ENCODE data around the gene SND1. TPM values are rescaled to one million over a fixed set of nuclear protein-coding genes. Genes with fewer than 3 reads are reported as not detected.

The SND1 gene
- polyA plus RNA-seq, 3 donors, result 46.5 to 97.3 (median 79.8) TPM

- Histone ChIP-seq H3K4me2 (replicated peaks; ENCODE audit: extremely low read depth, low read length, poor library complexity, severe bottlenecking) (no peak overlapping the region), H3K27ac (ENCODE audit: low read depth in 1 of 2, low read length in 2 of 2) (no peak overlapping the region), H2AFZ (ENCODE audit: insufficient read depth, low read depth, low read length, poor library complexity, severe bottlenecking) (no peak overlapping the region), H3K79me2 (ENCODE audit: insufficient read depth, low read length) (peaks cover 17% of the 10 kb centered on the region), H4K20me1 (ENCODE audit: insufficient read depth, low read length) (peaks cover 10% of the 10 kb centered on the region), H3K4me1 (ENCODE audit: control insufficient read depth in 1 of 2, insufficient read depth in 2 of 2, low read length in 2 of 2) (no peaks in the 10 kb centered on the region), H3K9me3 (replicated peaks in 1 of 2; ENCODE audit: control insufficient read depth in 1 of 2, insufficient read depth in 1 of 2, low read length in 2 of 2) (no peaks in the 10 kb centered on the region), H3K9ac (ENCODE audit: insufficient read depth, low read length, poor library complexity, severe bottlenecking) (no peak overlapping the region), H3K27me3 (ENCODE audit: control insufficient read depth in 2 of 2, insufficient read depth in 2 of 2, low read length in 2 of 2) (no peaks in the 10 kb centered on the region), H3K36me3 (replicated peaks in 1 of 2; ENCODE audit: control insufficient read depth in 1 of 2, insufficient read depth in 2 of 2, low read length in 2 of 2) (peaks cover 3 to 26% of the 10 kb centered on the region in 2 donors), H3K4me3 (replicated peaks in 1 of 3; ENCODE audit: low read depth in 2 of 3, low read length in 3 of 3) (no peak overlapping the region)
- no CpG with 5 or more reads among the region's 1 CpG for WGBS (ENCODE audit: insufficient coverage)
- H3K36me3 Mint-ChIP-seq, result peaks cover 15 to 35% of the 10 kb centered on the region in 2 donors
- H3K4me3 Mint-ChIP-seq, result no peak overlapping the region
- H3K27me3 Mint-ChIP-seq (ENCODE audit: low read depth in 3 of 3), result no peaks in the 10 kb centered on the region
- intact Hi-C loops (cut with micrococcal nuclease), result no loop called here
- H3K27ac Mint-ChIP-seq, result no peak overlapping the region
- DNase-seq, result no peak
- H3K4me1 Mint-ChIP-seq, result no peaks in the 10 kb centered on the region
- TF ChIP-seq, protein P1, sequence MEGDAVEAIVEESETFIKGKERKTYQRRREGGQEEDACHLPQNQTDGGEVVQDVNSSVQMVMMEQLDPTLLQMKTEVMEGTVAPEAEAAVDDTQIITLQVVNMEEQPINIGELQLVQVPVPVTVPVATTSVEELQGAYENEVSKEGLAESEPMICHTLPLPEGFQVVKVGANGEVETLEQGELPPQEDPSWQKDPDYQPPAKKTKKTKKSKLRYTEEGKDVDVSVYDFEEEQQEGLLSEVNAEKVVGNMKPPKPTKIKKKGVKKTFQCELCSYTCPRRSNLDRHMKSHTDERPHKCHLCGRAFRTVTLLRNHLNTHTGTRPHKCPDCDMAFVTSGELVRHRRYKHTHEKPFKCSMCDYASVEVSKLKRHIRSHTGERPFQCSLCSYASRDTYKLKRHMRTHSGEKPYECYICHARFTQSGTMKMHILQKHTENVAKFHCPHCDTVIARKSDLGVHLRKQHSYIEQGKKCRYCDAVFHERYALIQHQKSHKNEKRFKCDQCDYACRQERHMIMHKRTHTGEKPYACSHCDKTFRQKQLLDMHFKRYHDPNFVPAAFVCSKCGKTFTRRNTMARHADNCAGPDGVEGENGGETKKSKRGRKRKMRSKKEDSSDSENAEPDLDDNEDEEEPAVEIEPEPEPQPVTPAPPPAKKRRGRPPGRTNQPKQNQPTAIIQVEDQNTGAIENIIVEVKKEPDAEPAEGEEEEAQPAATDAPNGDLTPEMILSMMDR (IDR thresholded peaks at IDR 0.05), result no peak
- no peaks in the 10 kb centered on the region for H3K9me3 Mint-ChIP-seq
Measured at GRCh38 chr7:127859330-127859729, 207.3 kb downstream of the SND1 start.

DNA sequence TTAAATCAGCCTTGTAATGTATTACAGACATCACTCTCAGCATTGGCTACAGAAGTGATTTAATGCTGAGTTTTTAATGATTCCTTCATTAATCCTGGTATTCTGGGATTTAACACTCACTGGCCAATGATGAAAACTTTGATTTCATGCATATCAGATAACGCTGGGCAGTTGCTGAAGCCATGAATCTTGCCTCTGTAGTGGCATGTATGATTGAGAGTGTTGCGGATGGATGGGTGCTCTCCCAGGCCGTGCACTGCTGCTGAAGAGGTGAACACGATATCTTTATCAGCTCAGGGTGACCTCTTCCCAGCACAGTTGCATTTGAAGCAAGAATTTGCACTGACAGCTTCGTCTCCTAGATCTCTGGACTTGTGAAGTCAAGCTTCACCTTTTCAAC lies 210.5 kb downstream of the SND1 start:
- 96% methylated on average over 5 of the region's 5 CpGs for WGBS (ENCODE audit: insufficient coverage)
- H3K4me1 Mint-ChIP-seq, result peaks cover 5% of the 10 kb centered on the region
- H3K27ac Mint-ChIP-seq, result no peak overlapping the region
- no peak overlapping the region for H3K9ac ChIP-seq (ENCODE audit: insufficient read depth, low read length, poor library complexity, severe bottlenecking)
- peaks cover 10% of the 10 kb centered on the region for H4K20me1 ChIP-seq (ENCODE audit: insufficient read depth, low read length)
- H3K9me3 Mint-ChIP-seq, result no peaks in the 10 kb centered on the region
- no peak overlapping the region for H3K4me3 ChIP-seq (replicated peaks in 1 of 3; ENCODE audit: low read depth in 2 of 3, low read length in 3 of 3)
- no peaks in the 10 kb centered on the region for H3K9me3 ChIP-seq (replicated peaks in 1 of 2; ENCODE audit: control insufficient read depth in 1 of 2, insufficient read depth in 1 of 2, low read length in 2 of 2)
- no peak overlapping the region for H2AFZ ChIP-seq (ENCODE audit: insufficient read depth, low read depth, low read length, poor library complexity, severe bottlenecking)
- no peak for DNase-seq
- peaks cover 19 to 38% of the 10 kb centered on the region in 2 donors for H3K36me3 Mint-ChIP-seq
- H3K27me3 ChIP-seq (ENCODE audit: control insufficient read depth in 2 of 2, insufficient read depth in 2 of 2, low read length in 2 of 2), result no peaks in the 10 kb centered on the region
- H3K4me2 ChIP-seq (replicated peaks; ENCODE audit: extremely low read depth, low read length, poor library complexity, severe bottlenecking), result no peak overlapping the region
- H3K27me3 Mint-ChIP-seq (ENCODE audit: low read depth in 3 of 3), result no peaks in the 10 kb centered on the region
- peaks cover 0 to 28% of the 10 kb centered on the region in 2 donors for H3K36me3 ChIP-seq (replicated peaks in 1 of 2; ENCODE audit: control insufficient read depth in 1 of 2, insufficient read depth in 2 of 2, low read length in 2 of 2)
- H3K4me1 ChIP-seq (ENCODE audit: control insufficient read depth in 1 of 2, insufficient read depth in 2 of 2, low read length in 2 of 2), result no peaks in the 10 kb centered on the region
- peaks cover 21% of the 10 kb centered on the region for H3K79me2 ChIP-seq (ENCODE audit: insufficient read depth, low read length)
- no peak overlapping the region for H3K4me3 Mint-ChIP-seq
- TF ChIP-seq, protein P1 (IDR thresholded peaks at IDR 0.05), result no peak
- intact Hi-C loops (cut with micrococcal nuclease), result no loop called here
- H3K27ac ChIP-seq (ENCODE audit: low read depth in 1 of 2, low read length in 2 of 2), result no peak overlapping the region

All from CD14-positive monocyte (primary cell).